ENCODE data around the gene CD8B. TPM values are rescaled to one million over a fixed set of nuclear protein-coding genes. Genes with fewer than 3 reads are reported as not detected.

CD8B gene
- total RNA-seq, 1 donor from 2014 or later = 2.5 TPM

DNA sequence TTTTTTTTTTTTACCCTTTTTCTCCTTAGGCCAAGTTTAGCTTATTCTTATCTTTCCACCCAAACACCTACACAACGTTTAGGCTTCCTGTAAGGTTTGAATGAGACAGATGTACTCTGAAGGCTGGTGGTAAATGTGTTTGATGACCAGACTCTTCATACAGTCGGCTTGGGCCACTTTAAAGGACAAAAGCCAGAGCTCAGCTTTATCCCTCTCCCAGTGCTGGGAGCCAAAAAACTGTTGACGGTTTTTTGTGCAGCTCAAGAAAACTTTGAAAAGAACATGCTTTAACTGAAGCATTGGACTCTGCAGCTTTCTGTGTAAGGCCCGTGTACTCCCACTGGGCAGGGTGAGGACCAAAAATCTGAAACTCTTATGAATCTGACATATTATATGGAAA lies 86.3 kb downstream of the CD8B start:
- no peak for DNase-seq (ENCODE audit: low read depth)
- TF ChIP-seq, protein P1, sequence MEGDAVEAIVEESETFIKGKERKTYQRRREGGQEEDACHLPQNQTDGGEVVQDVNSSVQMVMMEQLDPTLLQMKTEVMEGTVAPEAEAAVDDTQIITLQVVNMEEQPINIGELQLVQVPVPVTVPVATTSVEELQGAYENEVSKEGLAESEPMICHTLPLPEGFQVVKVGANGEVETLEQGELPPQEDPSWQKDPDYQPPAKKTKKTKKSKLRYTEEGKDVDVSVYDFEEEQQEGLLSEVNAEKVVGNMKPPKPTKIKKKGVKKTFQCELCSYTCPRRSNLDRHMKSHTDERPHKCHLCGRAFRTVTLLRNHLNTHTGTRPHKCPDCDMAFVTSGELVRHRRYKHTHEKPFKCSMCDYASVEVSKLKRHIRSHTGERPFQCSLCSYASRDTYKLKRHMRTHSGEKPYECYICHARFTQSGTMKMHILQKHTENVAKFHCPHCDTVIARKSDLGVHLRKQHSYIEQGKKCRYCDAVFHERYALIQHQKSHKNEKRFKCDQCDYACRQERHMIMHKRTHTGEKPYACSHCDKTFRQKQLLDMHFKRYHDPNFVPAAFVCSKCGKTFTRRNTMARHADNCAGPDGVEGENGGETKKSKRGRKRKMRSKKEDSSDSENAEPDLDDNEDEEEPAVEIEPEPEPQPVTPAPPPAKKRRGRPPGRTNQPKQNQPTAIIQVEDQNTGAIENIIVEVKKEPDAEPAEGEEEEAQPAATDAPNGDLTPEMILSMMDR (conservative IDR thresholded peaks at IDR 0.05; ENCODE audit: low read depth, low read length) = no peak
- no peak overlapping the region for H3K4me3 ChIP-seq (ENCODE audit: low read depth, low read length)

DNA sequence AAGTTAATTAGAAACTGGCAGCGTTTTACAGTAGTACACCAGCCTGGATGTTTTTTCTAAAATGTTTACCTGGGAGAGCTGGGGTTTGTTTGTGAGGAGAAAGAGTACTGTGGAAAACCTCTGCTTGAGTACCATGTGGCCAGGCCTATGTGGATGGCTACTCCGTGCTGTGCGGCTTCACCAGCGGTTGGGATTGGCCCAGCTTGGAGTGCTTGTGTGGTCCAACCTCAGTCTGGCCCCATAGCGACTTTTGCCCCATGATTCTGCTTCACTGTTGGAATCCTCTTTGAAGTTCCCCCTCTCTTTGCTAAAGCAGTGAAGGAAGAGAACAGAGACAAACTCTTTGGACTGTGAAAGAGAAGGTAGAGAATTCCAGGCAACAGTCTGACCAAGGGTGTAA lies 86.8 kb downstream of the CD8B start:
- no peak overlapping the region for H3K4me3 ChIP-seq (ENCODE audit: low read depth, low read length)
- DNase-seq (ENCODE audit: low read depth) = no peak
- TF ChIP-seq, protein P1 (conservative IDR thresholded peaks at IDR 0.05; ENCODE audit: low read depth, low read length) = no peak

DNA sequence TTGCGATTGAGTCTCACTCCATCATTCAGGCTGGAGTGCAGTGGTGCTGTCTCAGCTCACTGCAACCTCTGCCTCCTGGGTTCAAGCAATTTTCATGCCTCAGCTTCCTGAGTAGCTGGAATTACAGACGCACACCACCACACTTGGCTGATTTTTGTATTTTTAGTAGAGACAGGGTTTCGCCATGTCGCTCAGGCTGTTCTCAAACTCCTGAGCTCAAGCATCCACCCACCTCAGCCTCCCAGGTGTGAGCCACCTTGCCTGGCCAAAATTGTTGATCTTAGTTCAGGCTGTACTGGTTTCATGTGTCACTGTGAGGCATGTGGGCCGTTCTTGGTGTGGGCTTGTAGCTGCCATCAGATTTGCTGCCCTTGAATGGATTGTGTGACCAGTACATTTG lies 89.1 kb downstream of the CD8B start:
- TF ChIP-seq, protein P1 (conservative IDR thresholded peaks at IDR 0.05; ENCODE audit: low read depth, low read length) = no peak
- no peak overlapping the region for H3K4me3 ChIP-seq (ENCODE audit: low read depth, low read length)
- DNase-seq (ENCODE audit: low read depth) = no peak

DNA sequence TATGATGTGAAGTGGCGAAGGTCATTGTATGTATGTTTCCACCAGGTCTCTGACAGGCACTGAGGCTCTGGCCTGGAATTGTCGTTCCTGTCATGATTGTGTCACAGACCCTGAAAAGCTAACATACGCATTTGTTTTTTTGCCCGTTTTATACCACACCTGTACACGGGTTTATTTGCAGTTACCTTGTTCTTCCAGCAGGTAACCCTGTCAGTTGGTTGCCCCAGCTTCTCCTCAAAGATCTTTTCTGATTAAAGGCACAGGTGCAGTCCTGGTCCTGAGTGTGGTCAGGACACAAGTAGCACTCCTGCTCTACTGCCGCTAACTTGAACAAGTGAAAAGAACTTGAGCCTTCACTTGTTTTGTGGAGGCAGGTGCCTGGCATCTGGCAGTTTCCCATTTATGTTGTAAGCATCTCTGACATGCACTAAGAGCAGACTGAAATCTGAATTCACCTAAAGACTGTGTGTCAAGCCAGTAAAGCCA lies 90.8 kb downstream of the CD8B start:
- TF ChIP-seq, protein P1 (conservative IDR thresholded peaks at IDR 0.05; ENCODE audit: low read depth, low read length) = no peak
- no peak overlapping the region for H3K4me3 ChIP-seq (ENCODE audit: low read depth, low read length)
- no peak for DNase-seq (ENCODE audit: low read depth)

DNA sequence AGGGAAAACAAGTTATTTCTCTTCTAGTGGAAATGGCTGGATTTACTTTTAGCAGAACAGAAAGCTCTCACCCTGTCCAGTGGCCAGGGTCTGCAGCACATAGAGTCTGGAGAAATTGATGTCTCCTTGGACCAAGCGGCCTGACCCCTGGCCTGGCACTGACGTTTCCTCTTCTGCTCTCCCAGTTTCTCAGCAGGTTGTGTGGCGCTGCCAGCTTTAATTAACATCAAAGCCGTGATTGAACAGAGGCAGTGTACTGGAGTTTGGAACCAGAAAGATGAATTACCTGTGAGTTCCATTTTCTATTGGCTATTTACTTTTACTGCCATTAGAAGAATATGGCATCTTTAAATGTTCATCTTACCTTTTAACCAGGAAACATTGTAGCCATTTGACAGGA lies 91.8 kb downstream of the CD8B start:
- DNase-seq (ENCODE audit: low read depth) = no peak
- TF ChIP-seq, protein P1 (conservative IDR thresholded peaks at IDR 0.05; ENCODE audit: low read depth, low read length) = no peak
- H3K4me3 ChIP-seq (ENCODE audit: low read depth, low read length) = no peak overlapping the region

DNA sequence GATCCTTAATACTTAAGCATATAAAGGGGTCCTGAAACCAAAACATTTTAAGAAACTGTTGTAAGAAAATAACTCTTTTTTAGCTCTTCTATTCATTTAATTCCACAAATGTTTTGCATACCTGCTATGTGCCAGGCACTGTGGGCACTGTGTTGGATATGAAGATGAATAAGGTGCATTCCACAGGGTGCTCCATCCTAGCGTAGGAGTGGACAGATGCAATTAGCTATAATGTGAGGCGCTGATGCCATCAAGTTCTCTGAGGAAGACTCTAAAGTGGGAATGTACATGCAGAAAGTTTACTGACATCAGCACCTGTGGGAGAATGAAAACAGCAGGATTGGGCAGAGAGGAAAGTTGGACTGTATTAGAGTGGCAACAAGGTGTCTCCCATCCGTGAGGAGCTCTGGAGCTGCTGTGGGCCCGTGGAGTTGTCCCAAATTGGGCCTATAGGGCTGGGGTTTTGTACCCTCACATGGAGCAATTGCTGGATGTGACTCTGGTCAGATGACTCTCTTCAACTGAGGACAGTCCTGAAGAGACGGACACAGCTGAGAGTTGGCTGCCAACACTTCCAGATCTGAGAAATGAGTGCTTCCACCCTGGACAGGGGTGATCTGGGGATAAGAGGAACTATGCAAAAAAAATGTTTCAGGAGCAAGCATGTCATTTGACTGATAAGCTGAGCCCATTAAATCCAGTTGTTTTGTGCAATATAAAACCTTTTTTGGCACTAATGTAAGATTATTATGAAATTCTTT lies 93.3 kb downstream of the CD8B start:
- no peak for DNase-seq (ENCODE audit: low read depth)
- TF ChIP-seq, protein P1 (conservative IDR thresholded peaks at IDR 0.05; ENCODE audit: low read depth, low read length) = no peak
- H3K4me3 ChIP-seq (ENCODE audit: low read depth, low read length) = no peak overlapping the region

Other genes starting within 250 kb of the CD8B start
- 10.0 and 11.1 TPM in 2 replicates for gene RNF103, start 238.0 kb downstream of the CD8B start, total RNA-seq
- 19.5 and 20.5 TPM in 2 replicates for gene RMND5A, start 141.6 kb downstream of the CD8B start, total RNA-seq
- not detected in 2 replicates for gene CD8A, start 71.0 kb downstream of the CD8B start, total RNA-seq
- 0.22 and 1.7 TPM in 2 replicates for gene RGPD1, start 80.2 kb upstream of the CD8B start, total RNA-seq
- 3.9 TPM in 1 of 2 replicates, not detected in the other for gene PLGLB1, start 160.0 kb upstream of the CD8B start, total RNA-seq

Data from epithelial cell of proximal tubule (primary cell).